HUES64 (cell line): ENCODE results near the gene ENTPD8.
"Not testable (repeated sequence)": the region's sequence is repeated elsewhere in the genome, so short reads cannot be mapped to it uniquely, and the experiment has no call there.

Source experiments
- H3K27ac ChIP-seq: 2 replicates; pipeline ENCODE4 v1.7.0; 2013; ENCODE audit warnings: low read depth, low read length, inconsistent platforms
- H3K27me3 ChIP-seq: 2 replicates; pipeline ENCODE4 v1.6.1; 2013; ENCODE audit warnings: mild to moderate bottlenecking, low read length; ENCODE audit not compliant: insufficient read depth
- H3K36me3 ChIP-seq: 2 replicates; pipeline ENCODE4 v1.6.1; 2013; ENCODE audit warnings: mild to moderate bottlenecking, low read length; ENCODE audit not compliant: insufficient read depth
- H3K4me1 ChIP-seq: 2 replicates; pipeline ENCODE4 v1.6.1; 2013; ENCODE audit warnings: mild to moderate bottlenecking, low read length, moderate library complexity; ENCODE audit not compliant: insufficient read depth
- H3K4me3 ChIP-seq: 2 replicates; pipeline ENCODE4 v1.5.1; 2013; ENCODE audit warnings: mild to moderate bottlenecking, low read length, moderate library complexity
- H3K9ac ChIP-seq: 2 replicates; pipeline ENCODE4 v1.6.1; 2013; ENCODE audit warnings: mild to moderate bottlenecking, low read depth, low read length
- H3K9me3 ChIP-seq: 2 replicates; pipeline ENCODE4 v1.6.1; 2013; ENCODE audit warnings: low read depth, low read length; ENCODE audit not compliant: insufficient read depth
- WGBS: fragments of 150-250, 120-280 bp; methylation state at CpG from one replicate; pipeline ENCODE4 v1.1.7; 2013; ENCODE audit warnings: missing lambda C conversion rate; 5-methylcytosine and 5-hydroxymethylcytosine counted together

ENTPD8 gene

DNA sequence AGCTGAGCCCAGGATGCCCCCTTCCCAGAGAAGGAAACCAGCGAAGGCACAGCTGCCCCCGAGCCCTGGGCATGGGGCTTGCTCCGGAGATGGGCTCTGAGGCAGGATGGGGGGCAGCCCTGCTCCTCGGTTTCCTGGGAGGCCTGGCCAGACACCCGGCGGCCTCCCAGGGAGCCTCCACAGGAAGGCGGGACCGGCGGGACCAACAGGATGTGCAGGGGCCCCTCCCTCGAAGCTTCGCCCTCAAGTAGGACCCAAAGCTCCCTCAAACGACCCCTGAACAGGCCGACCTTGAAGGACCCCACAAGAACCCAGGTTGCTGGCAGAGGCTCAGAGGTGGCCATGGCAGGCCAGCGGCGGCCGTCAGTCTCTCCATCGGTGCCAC lies 29.9 kb downstream of the ENTPD8 start:
- no peaks in the 10 kb centered on the region for H3K36me3 ChIP-seq
- H3K9ac ChIP-seq: no peak overlapping the region
- peaks cover 5% of the 10 kb centered on the region; the same call in 1 of the 2 replicates for H3K4me1 ChIP-seq
- H3K9me3 ChIP-seq: no peaks in the 10 kb centered on the region
- H3K27me3 ChIP-seq: 0 out of 2 replicates have a peak, but pooled peaks cover 5% of the 10 kb centered on the region
- WGBS: 77% methylated on average over 16 of the region's 17 CpGs
- no peak overlapping the region for H3K27ac ChIP-seq
- no peak overlapping the region for H3K4me3 ChIP-seq

DNA sequence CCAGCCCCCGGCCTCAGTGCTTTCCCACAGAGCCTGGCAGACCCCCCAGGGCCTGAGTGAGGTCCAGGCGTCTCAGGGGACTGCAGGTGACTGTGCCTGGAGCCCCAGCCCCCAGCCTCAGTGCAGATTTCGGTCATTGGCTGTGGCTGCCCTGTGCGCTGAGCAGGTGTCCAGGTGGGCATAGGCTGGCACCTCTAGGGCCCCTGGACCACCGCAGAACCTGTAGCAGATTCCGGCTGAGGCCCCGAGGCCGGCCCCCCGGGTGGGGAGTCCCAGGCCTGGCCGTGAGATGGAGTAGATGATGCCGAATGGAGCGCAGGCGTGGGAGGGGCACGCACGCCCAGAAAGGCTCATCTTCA lies 30.3 kb downstream of the ENTPD8 start:
- Histone ChIP-seq H3K9ac (no peak overlapping the region), H3K4me3 (no peak overlapping the region), H3K27ac (no peak overlapping the region), H3K4me1 (peaks cover 5% of the 10 kb centered on the region; the same call in 1 of the 2 replicates), H3K27me3 (0 out of 2 replicates have a peak, but pooled peaks cover 7% of the 10 kb centered on the region), H3K36me3 (no peaks in the 10 kb centered on the region), H3K9me3 (no peaks in the 10 kb centered on the region)
- 91% methylated on average over 15 of the region's 15 CpGs for WGBS

DNA sequence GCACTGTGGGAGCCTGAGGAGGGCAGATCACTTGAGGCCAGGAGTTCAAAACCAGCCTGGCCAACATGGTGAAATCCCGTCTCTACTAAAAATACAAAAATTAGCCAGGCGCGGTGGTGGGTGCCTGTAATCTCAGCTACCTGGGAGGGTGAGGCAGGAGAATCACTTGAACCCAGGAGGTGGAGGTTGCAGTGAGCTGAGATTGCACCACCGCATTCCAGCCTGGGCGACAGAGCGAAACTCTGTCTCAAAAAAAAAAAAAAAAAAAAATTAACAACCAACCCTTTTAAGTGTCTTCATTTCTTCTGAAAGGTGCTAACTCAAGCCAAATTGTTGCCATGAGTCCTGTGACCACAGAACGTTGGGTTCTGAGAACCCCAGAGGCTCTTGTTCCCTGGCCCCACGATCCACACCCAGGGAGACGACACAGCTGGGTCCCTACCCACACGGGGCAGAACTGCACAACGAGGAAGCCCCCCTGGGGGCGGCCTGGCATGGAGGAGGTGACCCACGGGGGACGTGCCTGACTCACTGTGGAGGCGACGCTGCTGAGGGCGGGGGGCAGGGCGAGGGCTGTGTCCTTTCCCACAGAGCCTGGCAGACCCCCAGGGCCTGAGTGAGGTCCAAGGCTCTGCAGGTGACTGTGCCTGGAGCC lies 30.8 kb downstream of the ENTPD8 start:
- WGBS: 89% methylated on average over 18 of the region's 18 CpGs
- not testable (repeated sequence) for H3K4me3 ChIP-seq, H3K9me3 ChIP-seq, H3K4me1 ChIP-seq, H3K27me3 ChIP-seq, H3K27ac ChIP-seq, H3K36me3 ChIP-seq, H3K9ac ChIP-seq

DNA sequence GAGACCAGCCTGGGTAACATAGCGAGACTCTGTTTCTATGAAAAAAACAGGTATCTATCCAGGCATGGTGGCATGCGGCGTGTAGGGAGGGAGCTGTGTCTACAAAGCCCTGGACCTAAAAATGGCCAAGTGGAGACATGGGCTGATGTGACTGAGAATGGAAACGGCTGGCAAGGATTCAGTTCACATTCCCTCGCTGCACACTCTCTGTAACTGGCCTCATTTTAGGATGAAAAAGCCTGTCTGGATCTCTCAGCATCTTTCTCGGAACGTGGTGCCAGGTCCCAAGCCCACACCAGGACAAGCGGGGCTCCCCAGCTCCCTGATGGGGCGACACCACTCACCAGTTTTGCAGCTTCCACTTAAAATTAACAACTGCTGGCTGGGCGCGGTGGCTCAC lies 31.6 kb downstream of the ENTPD8 start:
- Histone ChIP-seq H3K9me3 (no peaks in the 10 kb centered on the region), H3K27me3 (0 out of 2 replicates have a peak, but pooled peaks cover 7% of the 10 kb centered on the region), H3K4me1 (peaks cover 5% of the 10 kb centered on the region; the same call in 1 of the 2 replicates), H3K27ac (no peak overlapping the region), H3K4me3 (no peak overlapping the region), H3K9ac (no peak overlapping the region), H3K36me3 (no peaks in the 10 kb centered on the region)
- 95% methylated on average over 11 of the region's 11 CpGs for WGBS

DNA sequence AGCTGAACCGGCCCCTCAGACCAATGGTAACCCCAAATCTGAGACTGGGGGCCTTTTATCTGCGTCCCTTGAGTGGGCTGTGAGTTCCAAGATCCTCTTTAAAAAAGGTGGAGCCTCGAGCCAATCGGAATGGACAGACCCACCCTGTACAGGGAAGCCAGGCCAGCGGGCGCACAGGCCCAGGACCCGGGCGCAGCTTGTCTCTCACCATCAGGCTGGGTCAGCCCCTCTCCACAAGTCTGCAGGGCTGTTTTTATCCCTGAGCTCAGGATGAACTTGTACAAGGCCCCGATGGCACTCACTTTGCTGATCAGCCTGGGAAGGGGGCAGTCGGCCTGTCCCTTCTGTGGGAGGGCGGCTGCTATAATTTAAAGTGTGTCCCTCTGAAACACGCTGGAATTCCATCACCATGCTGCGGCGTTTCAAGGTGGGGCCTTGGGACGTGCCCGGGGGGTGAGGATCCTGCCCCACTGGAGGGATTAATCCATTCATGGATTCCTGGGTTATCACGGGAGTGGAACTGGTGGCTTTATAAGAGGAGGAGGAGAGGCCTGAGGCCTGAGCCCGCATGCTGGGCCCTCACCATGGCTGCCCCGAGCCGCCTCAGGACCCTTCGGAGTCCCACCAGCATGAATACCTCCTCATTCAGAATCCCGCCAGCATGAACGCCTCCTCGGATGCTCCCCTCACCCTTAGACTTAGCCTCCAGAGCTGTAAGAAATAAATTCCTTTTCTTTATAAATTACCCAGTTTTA lies 32.3 kb downstream of the ENTPD8 start:
- H3K4me1 ChIP-seq: peaks cover 5% of the 10 kb centered on the region; the same call in 1 of the 2 replicates
- no peak overlapping the region for H3K4me3 ChIP-seq
- no peaks in the 10 kb centered on the region for H3K9me3 ChIP-seq
- 92% methylated on average over 24 of the region's 24 CpGs for WGBS
- no peak overlapping the region for H3K9ac ChIP-seq
- no peaks in the 10 kb centered on the region for H3K36me3 ChIP-seq
- 0 out of 2 replicates have a peak, but pooled peaks cover 7% of the 10 kb centered on the region for H3K27me3 ChIP-seq
- H3K27ac ChIP-seq: no peak overlapping the region

DNA sequence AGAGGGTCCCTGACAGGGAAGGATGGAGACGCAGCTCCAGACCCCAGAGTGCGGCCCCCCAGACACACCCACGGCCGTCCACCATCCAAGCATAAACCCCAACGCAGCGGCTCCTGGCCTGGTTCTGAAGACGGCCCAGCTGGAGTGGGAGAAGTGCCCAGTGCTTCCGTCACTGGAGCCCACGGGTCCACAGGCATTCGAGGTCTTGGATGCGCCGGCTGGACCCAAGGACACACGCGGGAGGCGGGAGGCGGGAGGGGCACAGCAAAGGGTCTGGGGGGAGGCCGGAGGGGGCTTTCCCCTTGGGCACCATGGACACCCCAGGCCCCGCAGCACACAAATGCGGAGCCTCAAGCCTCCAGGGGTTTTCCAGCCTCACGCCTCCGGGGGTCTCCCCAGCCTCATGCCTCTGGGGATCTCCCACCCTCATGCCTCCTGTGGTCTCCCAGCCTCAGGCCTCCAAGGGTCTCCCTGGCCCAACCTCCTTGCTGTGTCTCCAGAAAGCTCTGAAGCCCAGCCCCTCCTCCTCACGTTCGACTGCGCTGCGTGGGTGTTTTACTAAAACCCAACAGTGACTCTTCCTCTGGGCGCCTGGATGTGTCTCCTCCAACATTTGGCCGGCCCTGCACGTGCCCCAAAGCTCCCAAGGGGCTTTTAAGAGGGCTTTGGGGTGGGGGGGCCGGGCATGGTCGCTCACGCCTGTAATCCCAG lies 33.4 kb downstream of the ENTPD8 start:
- 76% methylated on average over 31 of the region's 31 CpGs for WGBS
- Histone ChIP-seq H3K9me3 (no peaks in the 10 kb centered on the region), H3K27me3 (0 out of 2 replicates have a peak, but pooled peaks cover 7% of the 10 kb centered on the region), H3K9ac (no peak overlapping the region), H3K4me3 (peak overlapping the region; percentile 53), H3K4me1 (peaks cover 5% of the 10 kb centered on the region; the same call in 1 of the 2 replicates), H3K36me3 (no peaks in the 10 kb centered on the region), H3K27ac (no peak overlapping the region)

DNA sequence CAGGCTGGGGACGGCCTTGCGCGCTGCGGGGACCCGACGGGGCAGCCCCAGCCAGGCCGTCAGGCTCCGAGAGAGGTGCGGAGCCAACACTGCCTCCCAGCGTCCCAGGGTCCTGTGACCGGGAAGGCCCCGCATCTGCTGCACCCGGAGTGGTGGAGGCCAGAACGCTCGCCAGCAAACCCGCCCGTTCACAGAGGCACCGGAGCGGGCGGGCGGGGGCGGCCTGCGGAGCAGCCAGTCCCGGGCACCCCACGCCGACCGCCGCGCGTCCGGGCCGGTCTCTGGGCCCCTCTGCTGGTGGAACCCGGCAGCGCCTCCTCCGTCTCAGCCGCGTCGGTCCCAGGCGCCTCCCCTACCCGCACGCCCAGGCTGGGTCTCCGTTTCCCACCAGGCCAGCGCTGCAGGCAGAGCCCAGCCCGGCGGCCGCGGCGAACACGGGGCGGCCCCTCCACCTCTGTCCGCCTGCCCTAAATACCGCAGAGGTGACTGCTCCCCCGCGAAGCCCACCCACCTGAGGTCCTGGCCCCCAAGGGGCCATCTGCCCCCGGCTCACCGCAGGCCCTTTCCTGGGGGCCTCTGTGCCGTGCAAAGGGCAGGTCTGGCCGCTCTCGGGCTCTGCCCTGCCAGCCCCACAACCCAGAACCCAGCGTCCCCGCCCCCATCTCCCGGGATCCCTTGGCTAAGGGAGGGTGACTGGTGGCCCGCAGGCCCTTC lies 34.1 kb downstream of the ENTPD8 start:
- H3K36me3 ChIP-seq: no peaks in the 10 kb centered on the region
- peak overlapping the region; percentile 52 for H3K9ac ChIP-seq
- H3K9me3 ChIP-seq: no peaks in the 10 kb centered on the region
- H3K4me3 ChIP-seq: peak overlapping the region; percentile 53
- H3K4me1 ChIP-seq: peaks cover 4% of the 10 kb centered on the region; the same call in 1 of the 2 replicates
- 4% methylated on average over 63 of the region's 63 CpGs for WGBS
- H3K27ac ChIP-seq: no peak overlapping the region
- 0 out of 2 replicates have a peak, but pooled peaks cover 7% of the 10 kb centered on the region for H3K27me3 ChIP-seq

DNA sequence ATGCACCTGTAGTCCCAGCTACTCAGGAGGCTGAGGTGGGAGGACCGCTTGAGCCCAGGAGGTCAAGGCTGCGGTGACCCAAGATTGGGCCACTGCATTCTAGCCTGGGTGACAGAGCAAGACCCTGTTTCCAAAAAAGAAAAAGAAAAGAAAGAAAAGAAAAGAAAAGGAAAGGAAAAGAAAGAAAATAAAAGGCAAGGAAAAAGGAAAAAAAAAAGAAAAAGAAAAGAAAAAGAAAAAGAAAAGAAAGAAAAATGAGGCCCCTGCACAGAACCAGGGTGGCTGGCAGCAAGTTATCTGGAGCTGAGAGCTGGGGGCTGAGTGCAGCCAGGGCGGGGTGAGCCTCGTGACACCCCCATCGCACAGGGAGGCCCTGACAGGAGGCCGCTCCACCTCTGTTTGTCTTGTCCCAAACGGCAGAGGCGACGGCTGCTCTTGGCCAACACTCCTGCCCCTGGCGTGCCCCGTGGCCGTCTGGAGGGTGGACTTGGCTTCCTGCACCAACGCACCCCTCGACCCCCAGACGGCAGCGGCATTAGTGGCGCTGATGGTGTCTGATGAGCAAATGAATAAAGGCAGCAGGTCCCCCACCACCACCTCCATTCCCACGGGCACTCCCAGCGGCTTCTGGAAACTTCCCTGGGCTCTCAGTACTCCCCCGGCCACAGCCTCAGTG lies 34.9 kb downstream of the ENTPD8 start:
- Histone ChIP-seq H3K9me3 (no peaks in the 10 kb centered on the region), H3K36me3 (no peaks in the 10 kb centered on the region), H3K4me3 (no peak overlapping the region), H3K9ac (no peak overlapping the region), H3K27me3 (0 out of 2 replicates have a peak, but pooled peaks cover 7% of the 10 kb centered on the region), H3K4me1 (no peaks in the 10 kb centered on the region), H3K27ac (no peak overlapping the region)
- 78% methylated on average over 20 of the region's 20 CpGs for WGBS

DNA sequence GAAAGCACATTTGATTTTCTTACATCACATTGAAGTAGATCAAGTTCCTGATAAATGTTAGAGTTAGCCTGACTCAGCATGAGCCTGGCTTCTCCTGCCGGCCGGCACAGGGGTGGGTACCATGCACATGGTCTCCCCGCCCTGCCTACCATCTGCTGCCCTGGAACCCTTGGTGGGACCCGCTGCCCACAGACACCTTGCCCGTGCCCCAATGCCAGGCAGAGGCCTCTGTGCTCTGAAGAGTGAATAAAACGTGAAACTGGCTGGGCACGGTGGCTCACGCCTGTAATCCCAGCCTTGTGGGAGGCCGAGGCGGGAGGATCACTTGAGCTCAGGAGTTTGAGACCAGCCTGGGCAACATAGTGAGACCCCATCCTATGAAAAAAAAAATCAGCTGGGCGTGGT lies 35.5 kb downstream of the ENTPD8 start:
- Histone ChIP-seq H3K9me3 (no peaks in the 10 kb centered on the region), H3K4me1 (no peaks in the 10 kb centered on the region), H3K4me3 (no peak overlapping the region), H3K36me3 (no peaks in the 10 kb centered on the region), H3K9ac (no peak overlapping the region), H3K27me3 (0 out of 2 replicates have a peak, but pooled peaks cover 7% of the 10 kb centered on the region), H3K27ac (no peak overlapping the region)
- WGBS: 92% methylated on average over 11 of the region's 11 CpGs

DNA sequence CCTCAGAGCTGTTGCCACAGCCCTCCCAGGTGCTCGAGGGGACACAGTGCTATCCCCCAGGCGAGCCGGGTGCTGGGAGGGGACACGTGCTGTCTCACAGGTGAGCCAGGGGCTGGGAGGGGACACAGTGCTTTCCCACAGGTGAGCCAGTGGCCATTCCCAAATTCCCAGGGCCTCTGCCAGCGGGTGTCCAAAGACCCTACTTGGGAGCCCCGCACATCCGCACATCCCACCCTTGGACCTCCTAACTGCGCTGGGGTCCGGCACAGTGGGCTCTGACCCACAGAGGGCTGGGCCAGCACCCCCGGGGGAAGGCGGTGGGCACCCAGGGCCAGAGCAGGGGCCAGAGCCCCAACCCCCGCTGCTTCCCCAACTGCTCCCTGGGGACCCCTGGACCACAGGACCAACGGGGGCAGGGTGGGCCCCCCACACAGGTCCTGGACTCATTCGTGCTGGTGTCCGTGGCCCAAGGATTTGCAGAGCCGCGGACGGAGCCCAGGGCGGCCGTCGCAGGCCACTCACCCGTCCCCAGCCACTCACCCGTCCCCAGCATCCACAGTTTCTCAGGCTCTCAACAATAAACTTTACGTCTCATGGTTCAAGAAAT lies 36.1 kb downstream of the ENTPD8 start:
- H3K27me3 ChIP-seq: 0 out of 2 replicates have a peak, but pooled peaks cover 7% of the 10 kb centered on the region
- H3K9ac ChIP-seq: no peak overlapping the region
- H3K27ac ChIP-seq: no peak overlapping the region
- no peaks in the 10 kb centered on the region for H3K9me3 ChIP-seq
- 92% methylated on average over 24 of the region's 24 CpGs for WGBS
- H3K4me1 ChIP-seq: no peaks in the 10 kb centered on the region
- no peak overlapping the region for H3K4me3 ChIP-seq
- no peaks in the 10 kb centered on the region for H3K36me3 ChIP-seq
